Activated naive CD4-positive, alpha-beta T cell (primary cell): ENCODE data around the gene RPAP2.

ENCODE experiments used
- DNase-seq, 4 experiments: peaks; one replicate each; lab custom pipeline; 2025; lab: John Stamatoyannopoulos, UW

RPAP2 gene

DNA sequence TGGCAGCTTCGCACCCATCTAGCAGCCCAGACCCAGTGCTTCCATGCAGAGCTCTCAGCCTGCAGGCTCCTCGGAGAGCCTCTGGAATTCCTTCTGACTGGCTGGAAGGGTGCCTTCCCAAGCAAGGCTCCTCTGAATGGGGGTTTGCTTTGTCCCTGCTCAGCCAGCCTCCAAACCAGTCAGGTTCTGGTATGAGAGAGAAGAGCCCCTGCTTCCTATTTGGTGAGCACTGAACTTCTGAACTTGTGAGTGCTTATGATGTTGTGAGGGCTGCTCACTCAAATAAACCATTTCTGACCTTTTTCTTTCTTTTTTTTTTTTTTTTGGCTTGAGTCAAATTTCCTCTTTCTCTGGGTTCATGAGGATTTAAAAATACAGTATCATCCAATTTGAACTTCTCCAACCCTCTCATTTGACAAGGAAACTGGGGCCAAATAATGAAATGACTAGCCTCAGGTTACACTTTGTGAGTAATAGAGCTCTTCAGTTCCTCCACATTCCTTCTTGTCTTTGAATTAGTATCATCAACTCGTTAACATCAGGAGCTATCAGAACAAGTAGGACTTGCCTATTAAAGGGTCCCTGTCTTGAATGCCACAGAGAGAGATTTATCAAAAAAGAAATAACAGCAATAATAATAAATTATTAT is 148.3 kb downstream of the RPAP2 start:
- DNase-seq = no peak

DNA sequence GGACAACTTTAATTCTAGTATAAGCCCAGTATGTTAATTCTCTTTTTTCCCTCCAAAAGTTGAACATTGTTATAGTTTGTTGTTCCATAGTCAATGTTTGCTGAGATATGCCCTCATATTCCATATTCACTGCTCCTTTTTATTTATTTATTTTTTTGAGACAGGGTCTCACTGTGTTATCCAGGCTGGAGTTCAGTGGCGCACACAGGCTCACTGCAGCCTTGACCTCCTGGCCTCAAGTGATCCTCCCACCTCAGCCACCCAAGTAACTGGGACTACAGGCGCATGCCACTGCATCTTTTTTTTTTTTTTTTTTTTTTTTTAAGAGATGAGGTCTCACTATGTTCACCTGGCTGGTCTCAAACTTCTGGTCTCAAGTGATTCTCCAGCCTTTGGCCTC is 149.1 kb downstream of the RPAP2 start:
- DNase-seq = no peak
